HG03342 (cell line): ENCODE measurements around the gene SESTD1.
A peak's percentile ranks its signal among the peaks of the same experiment; 100 is the strongest.

Source experiments
- ATAC-seq: cut with Tn5 transposase; IDR thresholded peaks from one replicate; pipeline ENCODE4 v1.9.1; 2021; ENCODE audit warnings: mild to moderate bottlenecking, moderate library complexity; ENCODE audit not compliant: unreplicated experiment

SESTD1 gene

GRCh38 chr2:179193759-179194394 is 70.8 kb downstream of the SESTD1 start:
- no peak for ATAC-seq

GRCh38 chr2:179191110-179191509 is 73.5 kb downstream of the SESTD1 start:
- no peak for ATAC-seq

- ATAC-seq: no peak
Observed at GRCh38 chr2:179186126-179186525, 78.5 kb downstream of the SESTD1 start.

- ATAC-seq: no peak
Observed at GRCh38 chr2:179184610-179185009, 80.0 kb downstream of the SESTD1 start.

GRCh38 chr2:179181002-179181401 is 83.6 kb downstream of the SESTD1 start:
- peak; percentile 82 for ATAC-seq

GRCh38 chr2:179180242-179180641 is 84.4 kb downstream of the SESTD1 start:
- ATAC-seq: no peak

- ATAC-seq: no peak
Observed at GRCh38 chr2:179179719-179180118, 84.9 kb downstream of the SESTD1 start.

- ATAC-seq: no peak
Observed at GRCh38 chr2:179177694-179178093, 86.9 kb downstream of the SESTD1 start.

GRCh38 chr2:179174240-179174639 is 90.4 kb downstream of the SESTD1 start:
- ATAC-seq: no peak

GRCh38 chr2:179172894-179173293 is 91.7 kb downstream of the SESTD1 start:
- no peak for ATAC-seq

GRCh38 chr2:179171371-179171770 is 93.3 kb downstream of the SESTD1 start:
- no peak for ATAC-seq

GRCh38 chr2:179170901-179171300 is 93.7 kb downstream of the SESTD1 start:
- ATAC-seq: no peak

- no peak for ATAC-seq
Observed at GRCh38 chr2:179165356-179166000, 99.2 kb downstream of the SESTD1 start.

GRCh38 chr2:179141206-179141605 is 123.4 kb downstream of the SESTD1 start:
- ATAC-seq: no peak

GRCh38 chr2:179140571-179140970 is 124.1 kb downstream of the SESTD1 start:
- no peak for ATAC-seq

GRCh38 chr2:179139506-179139905 is 125.1 kb downstream of the SESTD1 start:
- ATAC-seq: no peak

GRCh38 chr2:179137200-179137759 is 127.4 kb downstream of the SESTD1 start:
- no peak for ATAC-seq

- no peak for ATAC-seq
Observed at GRCh38 chr2:179133016-179133415, 131.6 kb downstream of the SESTD1 start.

- no peak for ATAC-seq
Observed at GRCh38 chr2:179132076-179132475, 132.6 kb downstream of the SESTD1 start.

GRCh38 chr2:179130560-179130959 is 134.1 kb downstream of the SESTD1 start:
- no peak for ATAC-seq

GRCh38 chr2:179129574-179130238 is 134.9 kb downstream of the SESTD1 start:
- peak; percentile 68 for ATAC-seq

GRCh38 chr2:179125404-179125803 is 139.2 kb downstream of the SESTD1 start:
- no peak for ATAC-seq
